ENCODE data around the gene TXNDC8.
"Not testable (repeated sequence)": the region's sequence is repeated elsewhere in the genome, so short reads cannot be mapped to it uniquely, and the experiment has no call there.

Gene TXNDC8

DNA sequence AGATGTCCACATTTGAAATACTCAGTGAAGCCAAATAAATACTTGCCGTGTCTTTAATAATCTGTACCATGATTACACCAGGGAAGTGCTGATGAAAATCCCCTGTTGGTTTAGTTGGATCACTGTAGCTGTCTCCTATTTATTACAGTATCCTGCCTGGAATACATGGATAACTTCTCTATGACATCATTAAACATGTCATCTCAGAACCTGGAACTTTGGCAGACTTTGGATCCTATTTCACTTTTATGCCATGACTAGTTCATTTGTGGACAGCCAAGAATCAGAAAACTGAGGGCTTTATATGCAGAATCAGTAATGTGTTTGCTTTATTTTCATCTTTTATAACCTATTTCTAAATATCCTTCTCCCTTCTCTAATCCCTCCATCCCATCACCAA, at the start of gene TXNDC8:
TSS of gene TXNDC8 (minus strand) at position 137 of the 400 bp plus-strand sequence.
- no peak for DNase-seq (ENCODE audit: low spot score)

DNA sequence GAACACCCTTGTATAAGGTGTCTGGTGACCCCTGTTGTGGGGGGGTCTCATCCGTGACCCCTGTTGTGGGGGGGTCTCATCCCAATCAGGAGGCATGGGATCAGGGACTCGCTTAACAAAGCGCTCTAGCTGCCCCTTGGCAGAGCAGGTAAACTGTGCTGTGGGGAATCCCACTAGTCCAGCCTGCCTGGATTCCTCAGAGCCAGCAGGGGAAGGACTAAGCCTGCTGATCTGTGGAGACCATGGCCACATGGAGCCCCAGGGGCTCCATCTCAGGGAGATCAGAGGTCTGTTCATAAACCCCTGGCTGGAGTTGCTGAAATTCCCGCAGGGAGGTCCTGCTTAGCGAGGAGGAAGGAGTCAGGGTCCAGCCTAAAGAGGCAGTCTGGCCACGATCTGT, 45.8 kb upstream of the TXNDC8 start:
- DNase-seq (ENCODE audit: low spot score) = no peak

DNA sequence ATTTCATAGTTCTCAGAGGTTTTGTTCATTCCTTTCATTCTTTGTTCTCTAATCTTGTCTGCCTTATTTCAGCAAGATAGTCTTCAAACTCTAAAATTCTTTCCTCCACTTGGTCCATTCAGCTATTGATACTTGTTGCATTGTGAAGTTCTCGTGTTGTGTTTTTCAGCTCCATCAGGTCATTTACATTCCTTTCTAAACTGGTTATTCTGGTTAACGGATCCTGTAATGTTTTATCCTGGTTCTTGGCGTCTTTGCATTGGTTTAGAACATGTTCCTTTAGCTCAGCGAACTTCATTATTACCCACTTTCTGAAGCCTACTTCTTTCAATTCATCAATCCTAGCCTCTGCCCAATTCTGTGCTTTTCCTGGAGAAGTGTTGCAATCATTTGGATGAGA, 45.1 kb upstream of the TXNDC8 start:
- DNase-seq (ENCODE audit: low spot score) = no peak

DNA sequence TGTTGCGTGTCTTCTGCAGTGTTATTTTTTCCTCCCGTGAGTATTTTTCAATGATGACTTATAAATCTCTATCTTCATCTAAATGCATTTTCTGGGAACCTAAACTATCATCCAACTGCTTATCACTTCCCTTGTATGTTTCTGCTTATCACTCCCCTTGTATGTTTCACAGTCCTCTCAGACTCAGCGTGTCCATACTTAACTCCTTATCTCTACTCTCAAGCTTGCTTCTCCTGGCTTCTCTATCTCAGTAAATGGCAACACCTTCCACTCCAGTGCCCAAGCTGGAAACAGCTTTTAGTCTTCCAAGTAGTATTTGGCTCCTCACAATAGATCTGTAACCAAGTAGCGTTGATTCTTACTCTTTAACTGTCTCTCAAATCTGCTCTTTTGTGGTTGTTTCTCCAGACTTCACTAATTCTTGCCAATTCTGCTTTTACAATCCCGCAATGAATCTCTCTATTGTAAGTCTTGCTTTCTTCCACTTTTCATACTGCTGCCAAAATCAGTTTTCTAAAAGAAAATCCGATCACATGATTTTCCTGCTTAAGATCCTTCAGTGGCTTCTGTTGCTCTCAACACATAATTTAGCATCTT, 33.8 kb upstream of the TXNDC8 start:
- no peak for DNase-seq (ENCODE audit: low spot score)

DNA sequence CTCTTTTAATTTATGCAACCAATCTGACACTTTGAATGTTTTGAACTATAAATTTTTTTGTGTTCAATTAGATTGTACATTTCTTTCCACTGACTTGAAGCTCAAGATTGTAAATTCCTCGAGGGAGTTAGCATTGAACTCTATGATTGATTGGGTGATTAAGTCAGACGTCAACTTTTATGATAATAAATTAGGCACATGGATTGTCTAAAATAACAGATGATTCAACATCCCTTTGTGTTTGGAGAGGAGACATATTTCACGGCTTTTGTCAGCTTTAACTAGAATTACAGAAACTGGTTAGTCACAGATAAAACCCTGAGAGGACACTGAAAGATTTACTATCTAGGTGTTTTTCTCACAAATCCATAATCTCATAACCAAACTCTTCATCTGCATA, 32.7 kb upstream of the TXNDC8 start:
- no peak for DNase-seq (ENCODE audit: low spot score)

DNA sequence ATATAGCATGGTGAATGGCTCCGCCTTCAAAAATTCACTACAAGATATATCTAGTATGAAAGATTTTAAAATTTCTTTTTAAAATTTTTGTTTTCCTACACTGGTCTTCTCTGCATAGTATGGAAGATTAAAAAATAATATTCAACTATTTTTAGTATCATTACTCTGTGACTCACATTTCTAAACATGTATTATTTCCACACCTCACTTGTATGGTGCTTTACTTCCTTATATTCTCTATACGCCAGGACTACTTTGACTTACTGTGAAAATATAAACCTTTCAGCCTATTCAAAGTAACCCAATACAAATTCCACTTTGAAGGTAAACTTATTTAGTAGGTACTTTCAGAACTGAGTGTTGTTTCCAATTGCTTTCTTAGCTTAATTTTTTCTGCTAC, 26.8 kb upstream of the TXNDC8 start:
- no peak for DNase-seq (ENCODE audit: low spot score)

DNA sequence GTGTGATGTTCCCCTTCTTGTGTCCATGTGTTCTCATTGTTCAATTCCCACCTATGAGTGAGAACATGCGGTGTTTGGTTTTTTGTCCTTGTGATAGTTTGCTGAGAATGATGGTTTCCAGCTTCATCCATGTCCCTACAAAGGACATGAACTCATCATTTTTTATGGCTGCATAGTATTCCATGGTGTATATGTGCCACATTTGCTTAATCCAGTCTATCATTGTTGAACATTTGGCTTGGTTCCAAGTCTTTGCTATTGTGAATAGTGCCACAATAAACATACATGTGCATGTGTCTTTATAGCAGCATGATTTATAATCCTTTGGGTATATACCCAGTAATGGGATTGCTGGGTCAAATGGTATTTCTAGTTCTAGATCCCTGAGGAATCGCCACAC, 21.3 kb upstream of the TXNDC8 start:
- DNase-seq (ENCODE audit: low spot score) = not testable (repeated sequence)

DNA sequence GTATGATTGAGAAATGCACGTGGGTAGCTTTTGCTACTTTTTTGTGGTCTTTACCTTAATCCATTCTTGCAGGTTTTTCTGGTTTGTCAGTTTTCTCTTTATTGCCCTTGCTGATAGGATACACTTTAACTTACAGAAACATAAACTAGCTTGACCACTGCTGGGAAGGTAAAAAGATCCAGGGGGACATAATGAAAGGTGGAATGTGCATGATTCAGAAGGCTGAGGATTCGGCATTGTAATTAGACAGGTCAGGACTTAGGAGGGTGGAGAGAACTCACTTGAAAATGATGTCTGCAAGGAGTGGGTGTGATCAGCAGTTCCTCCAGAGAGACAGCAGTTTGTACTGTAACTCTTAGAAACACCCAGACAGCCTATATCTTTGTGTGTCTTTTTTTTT, 19.8 kb upstream of the TXNDC8 start:
- no peak for DNase-seq (ENCODE audit: low spot score)

DNA sequence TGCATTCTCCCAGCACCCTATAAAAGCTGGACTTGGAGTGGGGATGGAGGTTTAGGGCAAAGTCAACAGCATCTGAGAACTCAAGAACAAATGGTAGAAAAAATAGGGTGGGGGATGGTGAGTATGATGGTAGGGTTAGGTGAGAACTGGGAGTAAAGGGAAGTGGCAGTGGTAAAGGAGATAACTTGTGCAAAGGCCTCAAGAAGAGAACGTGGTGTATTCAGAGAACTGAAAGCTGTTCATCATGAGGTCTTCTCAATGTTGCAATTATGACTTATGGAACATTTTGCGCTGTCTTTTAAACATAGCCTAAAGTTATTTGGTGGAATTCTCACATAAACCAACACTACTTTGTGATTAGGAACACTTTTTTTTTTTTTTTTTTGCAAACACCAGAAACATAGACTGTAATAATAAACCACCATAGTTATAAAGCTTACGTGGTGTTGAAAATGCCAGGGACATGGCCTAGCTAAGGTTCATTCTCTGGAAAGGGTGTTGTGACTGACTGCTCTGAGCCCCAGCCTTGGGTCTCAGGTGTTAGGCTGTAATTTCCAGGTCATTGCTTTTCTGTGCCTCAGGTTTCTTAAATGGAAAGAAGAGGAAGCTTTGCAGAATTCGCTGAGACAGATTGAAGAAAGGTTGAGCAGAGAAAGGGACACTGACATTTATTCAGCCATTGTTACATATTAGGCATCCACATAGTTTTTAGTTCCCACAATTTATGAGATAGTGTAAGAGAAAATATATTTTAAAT, 19.2 kb upstream of the TXNDC8 start:
- no peak for DNase-seq (ENCODE audit: low spot score)

DNA sequence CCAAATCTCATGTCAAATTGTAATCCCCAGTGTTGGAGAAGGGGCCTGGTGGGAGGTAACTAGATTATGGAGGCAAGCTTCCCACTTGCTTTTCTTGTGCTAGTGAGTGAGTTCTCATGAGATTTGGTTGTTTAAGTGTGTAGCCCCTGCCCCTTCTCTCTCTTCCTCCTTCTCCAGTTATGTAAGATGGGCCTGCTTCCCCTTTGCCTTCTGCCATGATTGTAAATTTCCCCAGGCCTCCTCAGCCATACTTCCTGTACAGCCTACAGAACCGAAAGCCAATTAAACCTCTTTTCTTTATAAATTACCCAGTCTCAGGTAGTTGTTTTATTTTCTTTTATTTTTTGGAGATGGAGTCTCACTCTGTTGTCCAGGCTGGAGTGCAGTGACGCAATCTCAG, 18.2 kb upstream of the TXNDC8 start:
- DNase-seq (ENCODE audit: low spot score) = no peak

DNA sequence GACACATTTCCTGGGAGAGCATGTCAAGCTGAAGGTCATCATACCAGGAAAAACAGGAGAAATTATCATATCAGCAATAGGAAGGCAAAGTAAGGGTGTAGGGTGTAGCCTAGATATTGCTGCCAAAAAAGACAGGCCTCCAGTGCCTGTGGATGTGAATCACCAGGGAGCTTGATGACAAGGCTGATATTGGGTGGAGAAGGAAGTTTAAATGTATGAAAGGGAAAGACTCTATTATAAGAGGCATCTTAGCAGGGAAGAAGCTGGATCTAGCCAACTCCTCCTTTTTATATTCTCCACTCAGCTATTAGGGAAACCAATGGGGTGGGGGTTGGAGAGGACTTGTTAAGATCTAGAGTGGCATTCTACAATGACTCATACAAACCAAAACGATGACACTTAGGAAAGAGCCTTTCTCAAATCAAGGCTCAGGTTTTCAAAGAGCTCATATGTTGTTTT, 13.4 kb upstream of the TXNDC8 start:
- DNase-seq (ENCODE audit: low spot score) = peak; percentile 16

DNA sequence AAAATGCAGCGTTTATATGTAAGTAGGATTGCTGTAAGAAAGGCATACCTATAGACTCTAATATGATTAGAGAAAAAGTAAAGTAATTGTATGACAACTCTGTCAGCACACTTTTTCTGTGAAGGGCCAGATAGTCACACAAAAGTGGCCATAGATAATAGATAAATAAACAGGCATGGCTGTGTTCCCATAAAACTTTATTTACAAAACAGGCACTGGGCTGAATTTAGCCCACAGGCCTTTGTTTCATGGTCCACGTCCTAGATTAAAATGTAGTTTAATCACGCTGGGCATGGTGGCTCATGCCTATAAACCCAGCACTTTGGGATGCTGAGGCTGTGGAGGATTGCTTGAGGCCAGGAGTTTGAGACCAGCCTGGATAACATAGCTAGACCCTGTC, 8.7 kb upstream of the TXNDC8 start:
- DNase-seq (ENCODE audit: low spot score) = no peak

DNA sequence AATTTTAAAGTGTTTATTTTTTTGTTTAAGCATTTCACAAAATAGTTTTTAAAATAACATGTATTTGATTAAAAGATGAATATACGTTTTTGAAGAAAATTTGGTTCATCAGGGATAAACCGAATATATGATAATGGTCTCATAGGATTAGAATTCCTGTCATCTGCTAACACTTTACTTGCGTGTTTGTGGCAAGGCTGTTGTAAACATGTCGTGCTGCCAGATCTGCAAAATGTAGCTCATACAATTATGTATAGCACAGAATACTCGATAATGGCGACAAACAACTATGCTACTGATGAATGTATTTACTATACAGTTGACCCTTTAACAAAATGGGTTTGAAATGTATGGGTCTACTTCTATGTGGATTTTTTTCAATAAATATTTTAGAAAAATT, 7.2 kb upstream of the TXNDC8 start:
- DNase-seq (ENCODE audit: low spot score) = no peak

DNA sequence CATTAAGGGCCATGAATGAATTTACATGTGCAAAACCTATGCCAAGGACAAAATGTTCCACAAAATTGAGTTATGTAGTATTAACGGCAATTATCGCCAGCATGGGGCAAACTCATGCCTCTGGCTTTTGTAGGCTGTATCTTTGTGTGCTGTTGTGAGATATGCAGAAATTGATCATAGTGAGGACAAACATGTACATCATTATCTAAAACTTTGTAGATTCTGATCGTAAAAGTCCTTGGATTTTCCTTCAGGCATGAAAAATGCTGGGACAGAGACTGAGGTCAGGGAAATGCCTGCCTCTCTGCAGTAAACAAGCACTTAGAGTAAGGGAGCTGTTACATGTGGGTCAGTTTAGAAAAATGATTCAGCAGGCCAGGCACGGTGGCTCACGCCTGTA, 5.9 kb upstream of the TXNDC8 start:
- DNase-seq (ENCODE audit: low spot score) = no peak

DNA sequence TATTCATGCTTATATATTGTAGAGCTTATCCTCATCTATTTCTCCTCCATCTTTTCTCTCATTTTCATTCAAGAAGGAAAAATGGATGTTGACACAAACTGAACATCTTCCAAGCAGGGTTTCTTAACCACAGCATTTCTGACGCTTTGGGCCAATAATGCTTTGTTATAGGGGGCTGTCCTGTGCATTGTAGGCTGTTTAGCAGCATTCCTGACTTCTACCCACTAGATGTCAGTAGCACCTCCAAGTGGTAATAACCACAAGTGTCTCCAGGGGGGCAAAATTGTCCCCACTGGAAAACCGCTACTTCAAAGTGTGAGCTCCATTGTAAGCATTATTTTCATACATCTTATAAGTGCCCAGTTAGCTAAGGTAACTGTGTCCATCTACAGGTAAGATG, 2.6 kb upstream of the TXNDC8 start:
- DNase-seq (ENCODE audit: low spot score) = no peak

DNA sequence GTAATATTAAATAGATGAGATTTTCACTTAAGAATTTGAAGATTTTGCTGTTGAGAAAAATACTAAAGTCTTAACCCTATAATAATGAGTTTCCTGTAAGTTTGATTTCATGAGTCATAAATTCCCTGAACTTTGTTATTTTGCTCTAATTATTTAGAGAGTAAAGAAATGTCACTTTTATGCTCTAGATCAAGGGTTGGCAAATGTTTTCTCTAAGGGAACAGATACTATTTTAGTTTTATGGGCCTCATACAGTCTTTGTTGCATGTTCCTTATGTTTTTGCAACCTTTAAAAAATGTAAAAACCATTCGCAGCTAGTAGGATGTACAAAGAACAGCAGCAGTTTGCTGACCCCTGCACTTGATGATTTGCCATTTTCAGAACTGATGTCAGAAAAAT, 480 bp upstream of the TXNDC8 start:
- DNase-seq (ENCODE audit: low spot score) = no peak

DNA sequence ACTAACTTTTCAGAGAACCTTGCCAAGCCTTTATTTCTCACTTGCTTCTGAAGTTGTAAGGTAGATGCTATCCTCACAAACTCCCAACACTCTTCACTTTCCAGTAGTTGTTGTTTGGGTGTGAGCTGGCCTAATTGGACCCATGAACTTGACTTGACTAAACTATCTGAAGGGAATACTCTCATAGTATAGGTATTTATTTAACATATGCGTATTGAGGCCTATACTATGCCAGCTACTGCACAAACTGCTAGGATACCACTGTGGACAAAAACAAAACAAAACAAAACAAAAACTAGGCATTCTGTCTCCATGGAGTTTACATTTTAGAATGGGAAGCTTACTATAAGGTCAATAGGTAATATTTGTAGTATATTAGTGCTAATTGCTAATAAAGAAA, 1.3 kb downstream of the TXNDC8 start:
- no peak for DNase-seq (ENCODE audit: low spot score)

DNA sequence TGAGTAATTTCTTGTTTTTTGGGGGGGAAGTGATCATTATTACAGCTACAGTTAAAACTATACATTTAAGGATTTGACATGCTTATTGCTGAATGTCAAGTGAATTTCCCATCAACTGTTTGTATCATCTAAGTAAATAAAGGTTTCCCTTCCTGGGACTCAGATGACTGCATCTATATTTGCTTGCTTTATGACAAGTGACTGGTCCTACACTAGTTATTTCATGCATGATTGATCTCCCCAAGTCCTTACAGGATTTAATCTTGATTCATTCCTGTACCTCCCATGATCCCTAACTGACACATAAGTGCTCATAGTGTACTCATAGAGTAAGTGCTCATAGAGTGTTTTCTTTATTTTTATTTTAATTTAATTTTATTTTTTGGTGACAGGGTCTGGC, 2.8 kb downstream of the TXNDC8 start:
- no peak for DNase-seq (ENCODE audit: low spot score)

DNA sequence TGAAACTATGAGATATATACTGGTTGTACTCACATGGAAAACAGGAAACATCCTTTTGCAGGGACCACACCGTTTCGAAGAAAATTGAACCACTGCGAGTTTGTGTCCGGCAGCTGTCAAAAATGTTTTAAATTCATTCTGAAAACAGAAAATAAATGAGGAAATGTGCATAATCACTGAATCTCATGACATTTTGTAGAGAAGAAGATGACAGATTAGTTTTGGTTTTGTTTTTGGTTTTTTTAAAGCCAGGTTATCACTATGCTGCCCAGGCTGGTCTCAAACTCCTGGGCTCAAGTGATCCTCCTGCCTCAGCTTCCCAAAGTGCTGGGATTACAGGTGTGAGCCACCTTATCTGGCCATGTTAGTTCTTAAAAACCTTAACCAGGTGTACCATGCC, 3.5 kb downstream of the TXNDC8 start:
- DNase-seq (ENCODE audit: low spot score) = no peak

DNA sequence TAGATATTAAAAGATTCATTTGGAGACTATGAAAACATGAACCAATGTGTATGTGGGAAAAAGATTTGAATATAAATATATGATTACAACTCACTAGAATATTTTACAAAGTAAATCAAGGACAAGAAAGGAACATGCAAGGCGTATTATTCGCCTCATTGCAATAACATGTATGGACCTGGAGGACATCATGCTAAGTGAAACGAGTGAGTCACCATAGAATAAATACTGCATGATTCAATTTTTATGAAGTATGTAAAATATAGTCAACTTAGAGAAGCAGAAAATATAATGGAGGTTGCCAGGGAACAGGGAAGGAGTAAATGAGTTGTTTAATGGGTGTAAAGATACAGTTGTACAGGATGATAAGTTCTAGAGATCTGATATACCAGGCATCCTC, 4.9 kb downstream of the TXNDC8 start:
- no peak for DNase-seq (ENCODE audit: low spot score)

DNA sequence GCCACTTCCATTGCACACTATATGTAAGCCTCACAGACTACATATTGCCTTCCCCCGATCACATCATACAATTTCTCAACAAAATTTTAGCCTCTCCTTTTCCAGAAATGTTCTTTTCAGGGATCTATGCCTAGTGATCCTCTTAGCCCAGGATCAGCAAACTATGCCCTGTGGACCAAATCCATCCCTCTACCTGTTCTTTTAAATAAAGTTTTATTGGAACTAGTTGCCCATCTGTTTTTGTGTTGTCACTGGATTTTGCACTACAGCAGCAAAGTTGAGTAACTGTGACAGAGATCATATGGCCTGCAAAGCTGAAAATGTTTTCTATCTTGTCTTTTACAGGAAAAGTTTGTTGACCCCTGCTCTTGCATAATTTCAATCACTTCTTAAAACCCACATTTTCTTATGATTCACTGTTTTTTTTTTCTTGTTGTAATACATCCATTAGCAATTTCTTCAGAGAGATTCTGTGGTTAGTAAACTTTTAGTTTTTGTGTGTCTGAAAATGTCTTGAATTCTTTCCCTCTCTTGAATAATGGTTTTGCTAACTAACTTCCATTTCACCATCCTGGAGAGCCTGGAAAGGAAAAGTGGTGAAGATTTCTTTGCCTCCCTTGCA, 7.1 kb downstream of the TXNDC8 start:
- DNase-seq (ENCODE audit: low spot score) = no peak

DNA sequence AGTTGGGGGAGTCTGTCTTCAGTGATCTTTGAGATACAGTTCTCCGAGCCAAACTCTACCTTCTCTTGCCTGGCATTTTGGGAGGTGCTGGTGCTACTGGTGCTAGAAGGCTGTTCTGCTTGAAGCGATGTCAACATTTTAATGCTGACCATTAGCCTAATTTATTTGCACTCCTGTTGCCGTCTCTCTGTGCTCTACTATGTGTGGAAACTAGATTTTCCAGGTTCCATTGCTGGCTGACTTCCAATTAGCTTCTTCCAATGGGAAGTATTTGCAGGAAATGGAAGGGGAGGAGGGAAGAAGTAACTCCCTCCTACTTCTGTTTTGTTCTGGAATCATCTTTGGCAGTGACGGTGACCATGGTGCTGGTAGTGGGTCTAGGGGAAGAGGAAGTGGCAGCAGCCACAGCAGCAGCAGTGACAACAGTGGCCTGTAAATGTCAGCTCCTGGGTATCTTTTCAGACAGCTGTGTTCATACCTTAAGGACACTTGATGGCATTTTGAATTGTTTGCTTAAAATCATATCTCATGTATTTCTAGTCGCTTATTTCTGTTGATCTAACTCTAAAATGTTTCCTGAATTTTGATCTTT, 7.9 kb downstream of the TXNDC8 start:
- no peak for DNase-seq (ENCODE audit: low spot score)

DNA sequence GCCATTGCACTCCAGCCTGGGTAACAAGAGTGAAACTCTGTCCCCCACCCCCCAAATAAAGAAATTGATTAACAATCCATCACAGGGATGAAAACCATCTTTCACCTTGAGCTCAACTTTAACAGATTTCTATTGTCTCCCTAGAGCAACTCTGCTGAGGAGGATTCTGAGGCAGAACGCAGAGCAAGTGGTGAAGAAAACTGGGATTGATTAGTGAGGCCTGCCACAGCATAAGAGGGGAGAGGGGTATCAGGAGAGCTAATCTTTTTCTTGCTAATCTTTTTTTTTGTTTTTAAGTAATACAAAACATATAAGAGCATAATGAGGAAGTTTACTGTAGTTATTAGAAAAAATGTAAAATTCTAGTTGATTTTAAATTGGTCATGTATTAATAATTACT, 8.9 kb downstream of the TXNDC8 start:
- no peak for DNase-seq (ENCODE audit: low spot score)
